GM12891 (cell line): Measurements from ENCODE around the gene COL5A3.

Experiments used
- POLR2A ChIP-seq: IDR thresholded peaks from 2 replicates; pipeline ENCODE4 v1.6.1; 2011; ENCODE audit warnings: low read depth, low read length, control low read depth
- POLR2AphosphoS5 ChIP-seq: IDR thresholded peaks from 2 replicates; pipeline ENCODE4 v1.6.1; 2011; ENCODE audit warnings: low read depth, low read length, control low read depth

DNA sequence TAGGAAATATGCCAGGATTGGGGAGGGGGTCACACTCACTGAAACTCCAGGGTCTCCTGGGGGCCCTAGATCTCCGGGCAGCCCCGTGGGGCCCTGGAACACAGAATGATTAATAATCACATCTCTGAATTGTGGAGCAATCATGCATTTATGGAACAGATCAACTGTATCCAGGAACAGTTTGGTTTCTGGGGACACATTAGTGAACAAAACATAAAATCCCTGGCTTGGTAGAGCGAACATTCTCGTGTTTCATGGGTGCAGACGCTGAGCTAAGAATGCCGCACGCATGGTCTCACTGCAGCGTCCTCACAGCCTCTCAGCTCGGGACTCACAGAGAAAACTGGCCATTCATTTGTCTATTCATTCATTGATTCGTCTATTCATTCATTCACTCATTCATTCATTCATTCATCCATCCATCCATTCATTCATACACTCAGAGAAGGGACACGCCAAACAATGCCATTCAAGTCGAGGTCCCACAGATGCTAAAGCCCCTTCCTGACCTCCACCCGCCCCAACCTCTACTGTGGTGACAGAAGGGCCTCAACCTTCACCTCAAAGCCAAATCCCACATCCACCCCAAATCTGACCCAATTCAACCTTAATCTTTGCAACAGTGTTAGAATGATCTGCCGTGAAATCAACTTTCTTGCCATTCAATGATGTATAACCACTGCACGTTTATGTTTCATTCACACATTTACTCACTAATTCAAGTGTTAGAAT, 39.0 kb downstream of the COL5A3 start:
- no peak for TF ChIP-seq POLR2AphosphoS5
- no peak for TF ChIP-seq POLR2A
